Measurements from ENCODE around the gene GLT1D1.

GLT1D1 gene

DNA sequence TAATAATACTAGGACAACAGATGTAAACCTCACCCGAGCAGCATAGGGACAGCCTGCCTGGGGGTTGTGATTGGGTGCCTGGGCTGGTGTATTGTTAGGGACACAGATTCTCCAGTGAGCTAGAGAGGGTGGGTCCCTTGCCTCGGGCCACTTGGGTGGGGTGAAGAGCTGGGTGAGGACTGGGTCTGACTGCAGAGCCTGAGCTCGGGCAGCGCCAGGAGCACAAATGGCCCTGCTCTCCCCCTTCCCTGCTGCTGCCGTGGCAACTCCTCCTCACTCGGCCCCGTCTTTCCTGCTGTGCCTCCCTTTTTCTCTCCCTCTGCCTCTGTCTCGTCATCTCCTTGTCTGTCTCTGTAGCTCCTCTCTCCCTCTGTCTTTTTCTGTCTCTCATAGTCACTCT, 115.4 kb downstream of the GLT1D1 start:
- DNase-seq (ENCODE audit: low read depth): no peak

DNA sequence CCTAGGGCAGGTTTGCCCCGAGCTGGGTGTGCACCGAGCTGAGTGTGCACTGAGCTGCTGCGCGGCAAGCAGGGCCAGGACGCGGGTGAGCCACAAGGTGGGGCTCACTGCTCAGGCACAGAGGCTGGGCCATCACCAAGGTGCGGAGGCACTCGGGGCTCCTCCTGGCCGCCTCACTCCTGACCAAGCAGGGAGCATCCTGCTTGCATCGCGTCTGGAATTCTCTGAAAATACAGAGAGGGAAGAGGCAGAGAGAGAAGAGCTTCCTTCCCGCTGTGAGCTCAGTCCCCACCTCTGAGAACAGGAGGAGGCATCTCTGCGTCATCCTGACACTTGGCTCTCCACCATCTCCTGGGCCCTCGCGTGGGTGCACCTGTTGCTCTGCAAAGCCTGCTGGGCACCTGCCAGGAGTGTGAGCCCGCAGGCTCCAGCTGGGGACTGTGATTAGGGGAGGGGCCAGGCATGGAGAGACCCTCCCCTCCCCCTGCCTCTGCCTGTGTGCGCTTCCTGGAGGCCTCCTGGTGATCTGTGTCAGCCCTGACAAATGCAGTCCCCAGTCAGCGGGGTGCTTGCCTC, 116.3 kb downstream of the GLT1D1 start:
- DNase-seq (ENCODE audit: low read depth): no peak

- no peak for DNase-seq (ENCODE audit: low read depth)
Measured at GRCh38 chr12:128970110-128970509, 116.8 kb downstream of the GLT1D1 start.

- no peak for DNase-seq (ENCODE audit: low read depth)
Measured at GRCh38 chr12:128970941-128971340, 117.7 kb downstream of the GLT1D1 start.

DNA sequence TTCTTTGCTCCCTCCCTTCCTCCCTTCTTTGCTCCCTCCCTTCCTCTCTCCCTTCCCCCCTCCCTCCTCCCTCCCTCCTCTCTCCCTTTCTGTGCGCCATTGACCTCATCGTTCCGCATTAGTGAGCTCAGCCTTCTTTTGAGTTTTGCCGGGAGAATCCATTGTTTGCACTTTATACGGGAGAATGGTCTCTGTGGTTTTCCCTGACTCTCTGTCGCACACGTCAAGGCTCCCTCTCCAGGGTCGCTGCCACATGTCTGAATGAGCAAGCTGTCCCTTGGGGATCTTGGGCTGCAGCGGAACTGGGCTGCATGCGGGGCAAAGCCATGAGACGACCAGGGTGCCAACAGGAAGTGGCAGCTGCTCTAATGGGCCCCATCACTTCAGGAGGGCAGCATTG, 118.5 kb downstream of the GLT1D1 start:
- DNase-seq (ENCODE audit: low read depth): no peak

DNA sequence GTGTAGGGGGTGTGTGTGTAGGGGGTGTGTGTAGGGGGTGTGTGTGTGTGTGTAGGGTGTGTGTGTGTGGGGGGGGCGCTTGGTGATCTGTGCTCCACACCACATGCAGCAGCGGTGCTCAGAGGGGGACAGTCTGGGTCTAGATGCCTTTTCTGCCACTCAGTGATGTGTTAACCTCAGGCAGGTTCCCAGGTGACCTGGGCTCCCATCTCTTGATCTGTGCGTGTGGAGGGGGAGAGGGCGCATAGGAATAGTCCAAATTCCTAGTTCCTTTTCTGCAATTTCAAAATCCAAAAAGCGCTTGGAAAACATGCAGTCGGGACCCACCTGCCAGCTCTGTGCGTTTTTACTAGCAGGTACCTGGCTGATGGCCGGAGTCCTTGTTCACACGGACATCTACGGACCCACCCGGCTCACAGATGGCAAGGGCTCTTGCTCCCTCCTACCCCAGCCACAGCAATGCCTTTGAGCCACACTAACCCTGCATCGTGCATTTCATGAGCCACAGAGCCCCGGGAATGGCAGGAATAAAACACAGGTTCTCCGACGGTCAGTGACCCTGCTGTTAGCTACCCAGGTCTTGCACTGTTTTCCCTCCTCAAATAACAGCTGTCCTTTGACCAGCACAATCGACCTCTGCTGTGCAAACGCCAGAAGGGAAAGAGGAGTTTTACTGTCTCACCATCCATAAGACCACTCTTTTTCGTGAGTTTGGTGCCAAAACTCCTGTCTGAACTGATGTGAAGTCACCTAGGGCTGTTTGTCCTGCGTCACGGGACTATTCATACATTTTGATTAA, 120.8 kb downstream of the GLT1D1 start:
- no peak for DNase-seq (ENCODE audit: low read depth)

GRCh38 chr12:128974881-128975280, 121.6 kb downstream of the GLT1D1 start:
- no peak for DNase-seq (ENCODE audit: low read depth)

DNA sequence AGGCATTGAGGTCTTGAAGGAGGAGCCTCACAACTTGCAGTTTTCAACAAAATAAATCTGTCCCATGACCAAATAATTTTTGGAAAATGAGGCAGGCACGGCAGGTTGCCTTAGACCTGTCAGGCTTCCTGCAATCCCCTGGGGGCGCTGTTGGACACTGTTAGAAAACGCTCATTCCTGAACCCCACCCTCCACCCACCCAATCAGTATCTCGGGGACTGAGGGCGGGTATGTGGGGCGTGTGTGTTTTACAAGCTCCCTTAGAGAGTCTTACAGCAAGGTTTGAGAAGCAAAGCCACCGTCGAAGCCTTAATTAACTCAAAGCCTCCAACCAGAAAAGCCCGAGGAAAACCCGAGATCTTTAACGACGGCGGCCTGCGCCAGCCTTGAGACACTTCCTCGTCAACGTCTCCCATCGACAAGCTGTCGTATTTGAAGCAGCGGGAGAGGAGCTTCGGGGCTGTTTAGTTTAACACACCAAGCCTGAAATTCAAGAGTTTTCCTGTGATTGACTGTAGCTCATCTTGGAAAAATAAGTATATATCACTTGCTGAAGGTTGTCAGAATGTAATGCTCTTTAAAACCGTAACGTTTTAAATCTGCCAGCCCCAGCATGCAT, 123.0 kb downstream of the GLT1D1 start:
- DNase-seq (ENCODE audit: low read depth): no peak

GRCh38 chr12:128977441-128977840, 124.2 kb downstream of the GLT1D1 start:
- DNase-seq (ENCODE audit: low read depth): no peak

DNA sequence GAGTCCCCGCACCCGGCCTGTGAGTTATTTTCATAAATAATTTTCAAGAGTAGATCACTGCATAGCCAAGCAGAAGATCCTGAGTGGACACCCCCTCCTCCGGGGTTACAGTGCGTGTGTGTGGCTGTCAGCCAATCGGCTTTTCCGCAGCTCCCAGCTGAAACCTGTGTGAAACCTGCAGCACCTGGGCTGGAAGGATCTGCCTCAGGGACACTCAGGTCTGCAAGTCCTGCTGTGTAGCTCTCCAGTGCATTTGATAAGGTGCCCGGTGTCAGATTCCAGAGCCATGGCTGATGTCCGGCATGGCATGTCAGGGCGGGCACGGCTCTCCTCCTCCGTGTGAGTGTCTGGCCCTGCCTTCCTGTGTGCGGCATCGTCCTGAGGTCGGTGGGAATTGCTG, 124.8 kb downstream of the GLT1D1 start:
- DNase-seq (ENCODE audit: low read depth): no peak

- no peak for DNase-seq (ENCODE audit: low read depth)
Measured at GRCh38 chr12:128980623-128981022, 127.3 kb downstream of the GLT1D1 start.

- no peak for DNase-seq (ENCODE audit: low read depth)
Measured at GRCh38 chr12:128981971-128982533, 128.8 kb downstream of the GLT1D1 start.

- no peak for DNase-seq (ENCODE audit: low read depth)
Measured at GRCh38 chr12:128982933-128983332, 129.7 kb downstream of the GLT1D1 start.

- no peak for DNase-seq (ENCODE audit: low read depth)
Measured at GRCh38 chr12:128983371-128983770, 130.1 kb downstream of the GLT1D1 start.

- no peak for DNase-seq (ENCODE audit: low read depth)
Measured at GRCh38 chr12:128986957-128987356, 133.7 kb downstream of the GLT1D1 start.

DNA sequence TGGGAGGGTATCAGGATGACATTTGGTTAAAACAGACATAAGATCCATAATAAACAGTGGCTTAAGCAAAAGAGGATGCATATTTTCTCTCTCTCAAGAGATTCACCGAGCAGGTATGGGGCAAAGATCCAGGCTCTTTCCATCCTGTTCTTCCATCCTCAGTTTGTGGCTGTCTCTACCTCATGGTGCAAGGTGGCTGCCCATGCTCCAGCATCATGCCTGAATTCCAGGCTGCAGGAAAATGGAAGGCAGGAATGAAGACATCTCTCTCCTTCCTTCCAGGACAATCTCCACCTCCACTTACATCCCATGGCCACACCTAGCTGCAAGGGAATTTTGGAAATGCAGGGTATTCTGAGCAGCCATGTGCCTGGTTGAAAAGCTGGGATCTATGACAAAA, 136.0 kb downstream of the GLT1D1 start:
- DNase-seq (ENCODE audit: low read depth): no peak

GRCh38 chr12:128991716-128992115, 138.4 kb downstream of the GLT1D1 start:
- no peak for DNase-seq (ENCODE audit: low read depth)

DNA sequence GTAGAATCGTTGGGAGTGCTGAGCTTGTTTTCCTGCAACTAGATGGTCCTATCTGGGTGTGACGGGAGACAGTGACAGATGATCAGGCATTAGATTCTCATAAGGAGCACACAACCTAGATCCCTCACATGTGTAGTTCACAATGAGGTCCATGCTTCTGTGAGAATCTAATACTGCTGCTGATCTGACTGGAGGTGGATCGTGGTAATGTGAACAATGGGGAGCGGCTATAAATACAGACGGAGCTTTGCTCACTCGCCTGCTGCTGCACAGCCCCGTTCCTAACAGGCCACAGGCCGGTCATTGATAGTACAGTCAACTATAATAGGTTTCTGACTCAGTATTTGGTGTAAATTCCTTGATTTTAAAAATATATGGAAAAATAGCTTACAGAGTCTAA, 138.8 kb downstream of the GLT1D1 start:
- no peak for DNase-seq (ENCODE audit: low read depth)

DNA sequence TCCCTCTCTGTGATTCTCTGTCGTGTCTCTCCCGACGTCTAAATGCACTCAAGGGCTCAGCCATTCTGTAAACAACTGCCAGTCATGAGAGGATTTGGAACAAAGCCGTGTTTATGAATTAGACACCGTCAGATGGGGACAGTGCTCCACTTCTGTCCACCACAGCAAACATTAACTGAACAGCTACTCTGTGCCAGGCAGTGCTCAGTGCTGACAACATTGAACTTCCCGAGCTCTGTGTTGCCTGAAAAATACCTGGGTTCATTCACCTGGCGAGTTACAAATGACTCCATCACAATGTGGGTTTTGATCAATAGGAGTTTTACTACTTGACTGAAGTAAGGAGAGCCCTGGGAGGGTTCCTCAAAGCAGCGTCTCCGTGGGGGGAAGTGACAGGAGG, 139.3 kb downstream of the GLT1D1 start:
- no peak for DNase-seq (ENCODE audit: low read depth)

DNA sequence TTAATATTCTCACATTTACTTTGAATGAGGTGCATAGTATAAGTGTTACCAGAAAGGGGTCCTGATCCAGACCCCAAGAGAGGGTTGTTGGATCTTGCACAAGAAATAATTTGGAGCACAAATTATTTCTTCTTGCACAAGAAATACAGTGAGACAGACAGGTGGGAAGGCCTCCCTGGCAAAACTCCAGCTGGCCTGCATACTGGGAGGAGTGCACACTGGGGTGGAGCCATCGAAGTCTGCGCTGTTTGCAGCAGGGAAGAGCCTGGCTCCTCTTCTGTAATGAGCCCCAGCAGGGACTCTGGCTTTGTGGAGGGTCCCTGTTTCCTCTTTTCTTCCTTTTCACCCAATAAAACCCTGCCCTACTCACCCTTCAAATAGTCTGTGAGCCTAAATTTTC, 141.6 kb downstream of the GLT1D1 start:
- DNase-seq (ENCODE audit: low read depth): no peak

- no peak for DNase-seq (ENCODE audit: low read depth)
Measured at GRCh38 chr12:128995619-128996018, 142.3 kb downstream of the GLT1D1 start.

GRCh38 chr12:129001826-129002225, 148.5 kb downstream of the GLT1D1 start:
- DNase-seq (ENCODE audit: low read depth): no peak

DNA sequence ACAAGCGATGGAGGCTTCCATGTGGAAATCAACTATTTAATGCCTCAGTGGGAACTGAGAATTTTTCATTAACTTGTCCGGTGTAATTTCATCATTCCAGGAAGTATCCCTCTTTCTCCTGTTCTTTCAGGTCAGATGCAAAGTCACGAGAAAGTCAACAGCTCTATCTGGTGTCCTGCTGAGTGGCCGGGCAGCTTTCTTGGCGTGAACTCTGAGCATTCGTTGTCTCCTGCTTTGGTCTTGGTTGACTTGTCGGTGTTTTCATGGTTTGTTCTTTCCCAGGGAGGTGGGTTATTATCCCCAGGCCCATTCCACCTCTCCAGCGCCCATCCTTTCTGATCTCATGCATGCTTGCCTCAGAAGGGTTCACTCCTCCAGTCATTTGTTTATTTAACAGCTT, 149.1 kb downstream of the GLT1D1 start:
- DNase-seq (ENCODE audit: low read depth): no peak

Data from activated T-cell treated with anti-CD3 and anti-CD28 coated beads for 1 hour (primary cell).